Lung (tissue), 12 donors: ENCODE data around the gene HMGN1. TPM values are rescaled to one million over a fixed set of nuclear protein-coding genes. Genes with fewer than 3 reads are reported as not detected.

ENCODE experiments used
- ATAC-seq: fragments of 200-7000 bp; cut with Tn5 transposase; one replicate; pipeline ENCODE4 v1.9.1; 2020; ENCODE audit warnings: moderate number of reproducible peaks; ENCODE audit not compliant: insufficient read depth, low FRiP score
- DNase-seq, 3 donors: peaks; one replicate each; pipeline ENCODE4 v3.0.0-alpha.2; 2013 to 2017
- H3K27ac ChIP-seq, 2 donors: one replicate each; pipeline ENCODE4 v1.5.1; 2013; ENCODE audit warnings: mild to moderate bottlenecking in 2 of 2, moderate library complexity in 2 of 2, control low read depth in 1 of 2, inconsistent platforms in 1 of 2, low read depth in 1 of 2, low read length in 1 of 2
- H3K27me3 ChIP-seq, 3 donors: one replicate each; pipeline ENCODE4 v1.5.1; 2013; ENCODE audit warnings: low read length in 2 of 3; ENCODE audit not compliant: control insufficient read depth in 3 of 3, insufficient read depth in 3 of 3
- H3K36me3 ChIP-seq, 4 donors: one replicate each; pipeline ENCODE4 v1.5.1; 2013; ENCODE audit warnings: low read length in 4 of 4, mild to moderate bottlenecking in 1 of 4, moderate library complexity in 1 of 4; ENCODE audit not compliant: control insufficient read depth in 4 of 4, insufficient read depth in 4 of 4
- H3K4me1 ChIP-seq, 5 donors: one replicate each; pipeline ENCODE4 v1.5.1; 2013; ENCODE audit warnings: low read length in 5 of 5, mild to moderate bottlenecking in 2 of 5, moderate library complexity in 1 of 5; ENCODE audit not compliant: control insufficient read depth in 5 of 5, insufficient read depth in 5 of 5
- H3K4me3 ChIP-seq: one replicate; pipeline ENCODE4 v1.5.1; 2013; ENCODE audit warnings: mild to moderate bottlenecking, control low read depth, moderate library complexity
- H3K9ac ChIP-seq, 2 donors: one replicate each; pipeline ENCODE4 v1.5.1; 2013; ENCODE audit warnings: low read length in 2 of 2, control low read depth in 1 of 2; ENCODE audit not compliant: insufficient read depth in 1 of 2
- H3K9me3 ChIP-seq, 4 donors: one replicate each; pipeline ENCODE4 v1.5.1; 2013; ENCODE audit warnings: low read length in 3 of 4, mild to moderate bottlenecking in 1 of 4, moderate library complexity in 1 of 4; ENCODE audit not compliant: control insufficient read depth in 4 of 4, insufficient read depth in 3 of 4
- CTCF ChIP-seq: IDR thresholded peaks from 2 replicates; pipeline ENCODE4 v1.5.1; 2012; ENCODE audit warnings: mild to moderate bottlenecking; ENCODE audit errors: control extremely low read depth, extremely low read depth
- WGBS, 2 donors: extraction: QIAGEN DNeasy Blood & Tissue Kit; methylation state at CpG; one replicate each; pipeline ENCODE4 v1.1.7; 2013; 5-methylcytosine and 5-hydroxymethylcytosine counted together
- polyA plus RNA-seq, 2 donors: library from polyadenylated mRNA; stranded (reverse); fragments of 200-250 nt; gene quantifications; one replicate each; pipeline ENCODE4 v1.2.1, GENCODE V29; 2013
- total RNA-seq, 2 donors: library from RNA; depleted of rRNA in 1 of 2; stranded (reverse); fragments of >200 nt in 1 of 2; gene quantifications; one replicate each; pipeline ENCODE4 v1.2.1, GENCODE V29; 2014 to 2021
- donor health status: control.
- donor health status: control.
- donor health status: Bipolar disorder and iron deficiency.
- donor health status: healthy.
- donor health status: DM: yes; HTN: yes; CAD: no.

HMGN1 gene
- total and polyA plus RNA-seq, 4 donors, result 124 to 375 (median 166) TPM

- DNase-seq (no peak), ATAC-seq (no peak)
- H3K9me3 ChIP-seq, result peaks cover 0 to 2% (median 0%) of the 10 kb centered on the region in 4 donors
- no peak overlapping the region for H3K4me3 ChIP-seq
- H3K27me3 ChIP-seq, result no peaks in the 10 kb centered on the region
- H3K27ac ChIP-seq, result no peak overlapping the region
- H3K9ac ChIP-seq, result no peak overlapping the region
- WGBS, 2 donors, result 81 to 92% methylated on average over 3 of the region's 3 CpGs
- no peaks in the 10 kb centered on the region for H3K4me1 ChIP-seq
- H3K36me3 ChIP-seq, result no peaks in the 10 kb centered on the region
- TF ChIP-seq CTCF, result no peak
Observed at GRCh38 chr21:39362733-39363132, 13.8 kb upstream of the HMGN1 start.

GRCh38 chr21:39359382-39359781, 10.5 kb upstream of the HMGN1 start:
- Histone ChIP-seq H3K9me3 (peaks cover 0 to 2% (median 0%) of the 10 kb centered on the region in 4 donors), H3K27me3 (no peaks in the 10 kb centered on the region), H3K27ac (no peak overlapping the region), H3K36me3 (no peaks in the 10 kb centered on the region), H3K4me1 (no peaks in the 10 kb centered on the region), H3K4me3 (no peak overlapping the region), H3K9ac (no peak overlapping the region)
- no peak for ATAC-seq
- no peak for TF ChIP-seq CTCF
- DNase-seq, result no peak
- 76 to 93% methylated on average over 4 of the region's 4 CpGs for WGBS, 2 donors

- ATAC-seq (no peak), DNase-seq (no peak)
- Histone ChIP-seq H3K9ac (no peak overlapping the region), H3K4me1 (peaks cover 0 to 6% (median 0%) of the 10 kb centered on the region in 5 donors), H3K4me3 (no peak overlapping the region), H3K9me3 (no peaks in the 10 kb centered on the region), H3K36me3 (no peaks in the 10 kb centered on the region), H3K27me3 (no peaks in the 10 kb centered on the region), H3K27ac (no peak overlapping the region)
- 76 to 88% methylated on average over 3 of the region's 3 CpGs for WGBS, 2 donors
- TF ChIP-seq CTCF, result no peak
Observed at GRCh38 chr21:39353295-39353694, 4.4 kb upstream of the HMGN1 start.
